Progenitor cell of endocrine pancreas (in vitro differentiated cells): ENCODE measurements around the gene NECTIN1. TPM values are rescaled to one million over a fixed set of nuclear protein-coding genes. Genes with fewer than 3 reads are reported as not detected.

Source experiments
- DNase-seq: peaks from one replicate; pipeline ENCODE4 v3.0.0; 2021; ENCODE audit warnings: low spot score; ENCODE audit not compliant: unreplicated experiment
- H3K27ac Mint-ChIP-seq: 2 replicates; pipeline ENCODE4 v1.8.0; 2021; ENCODE audit warnings: mild to moderate bottlenecking, moderate library complexity, mixed read lengths
- H3K27me3 Mint-ChIP-seq: 2 replicates; pipeline ENCODE4 v1.8.0; 2021; ENCODE audit warnings: mixed read lengths
- H3K36me3 Mint-ChIP-seq: 2 replicates; pipeline ENCODE4 v1.8.0; 2022; ENCODE audit warnings: mixed read lengths; ENCODE audit not compliant: insufficient read depth
- H3K4me1 Mint-ChIP-seq: 2 replicates; pipeline ENCODE4 v1.8.0; 2021; ENCODE audit warnings: low read depth, mixed read lengths
- H3K4me3 Mint-ChIP-seq: 2 replicates; pipeline ENCODE4 v1.8.0; 2021; ENCODE audit warnings: low read depth, mild to moderate bottlenecking, moderate library complexity, mixed read lengths
- H3K9me3 Mint-ChIP-seq: 2 replicates; pipeline ENCODE4 v1.8.0; 2021; ENCODE audit warnings: low read depth, mixed read lengths
- CTCF ChIP-seq: fragments of 200-600 bp; sonication (generic); IDR thresholded peaks from one replicate; pipeline ENCODE4 v1.5.0; 2021; ENCODE audit warnings: antibody characterized with exemption, mild to moderate bottlenecking; ENCODE audit not compliant: unreplicated experiment
- total RNA-seq: library from RNA; stranded (reverse); gene quantifications from 2 replicates; pipeline ENCODE4 v1.2.1, GENCODE V29; 2021

The NECTIN1 gene
- total RNA-seq, 1 donor from 2014 or later: 42.1 TPM

- H3K4me3 Mint-ChIP-seq: no peak overlapping the region
- peak overlapping the region; percentile 92 for H3K27ac Mint-ChIP-seq
These were observed 45.2 kb downstream of the NECTIN1 start for GRCh38 chr11:119683783-119684182.

GRCh38 chr11:119681361-119681910 is 47.6 kb downstream of the NECTIN1 start:
- Mint-ChIP-seq H3K36me3 (peaks cover 21% of the 10 kb centered on the region), H3K4me1 (peaks cover 27% of the 10 kb centered on the region), H3K27me3 (no peaks in the 10 kb centered on the region), H3K9me3 (no peaks in the 10 kb centered on the region), H3K27ac (no peak overlapping the region), H3K4me3 (no peak overlapping the region)
- TF ChIP-seq CTCF: peak; percentile 33
- DNase-seq: no peak

More at GRCh38 chr11:119683783-119684182, 45.2 kb downstream of the NECTIN1 start:
- peaks cover 30% of the 10 kb centered on the region for H3K4me1 Mint-ChIP-seq
- H3K27me3 Mint-ChIP-seq: no peaks in the 10 kb centered on the region
- DNase-seq: no peak
- TF ChIP-seq CTCF: no peak
- peaks cover 5% of the 10 kb centered on the region for H3K36me3 Mint-ChIP-seq
- no peaks in the 10 kb centered on the region for H3K9me3 Mint-ChIP-seq

- Mint-ChIP-seq H3K36me3 (peaks cover 22% of the 10 kb centered on the region), H3K9me3 (no peaks in the 10 kb centered on the region), H3K4me3 (no peak overlapping the region), H3K27ac (no peak overlapping the region), H3K4me1 (peaks cover 24% of the 10 kb centered on the region), H3K27me3 (no peaks in the 10 kb centered on the region)
- DNase-seq: no peak
- TF ChIP-seq CTCF: no peak
These were observed 48.2 kb downstream of the NECTIN1 start for GRCh38 chr11:119680541-119681360.

GRCh38 chr11:119679346-119679745 is 49.7 kb downstream of the NECTIN1 start:
- Mint-ChIP-seq H3K9me3 (no peaks in the 10 kb centered on the region), H3K4me3 (no peak overlapping the region), H3K36me3 (peaks cover 27% of the 10 kb centered on the region), H3K27ac (no peak overlapping the region), H3K4me1 (peaks cover 19% of the 10 kb centered on the region), H3K27me3 (no peaks in the 10 kb centered on the region)
- no peak for DNase-seq
- TF ChIP-seq CTCF: no peak

GRCh38 chr11:119678351-119678750 is 50.6 kb downstream of the NECTIN1 start:
- no peak overlapping the region for H3K27ac Mint-ChIP-seq
- H3K27me3 Mint-ChIP-seq: no peaks in the 10 kb centered on the region
- H3K36me3 Mint-ChIP-seq: peaks cover 30% of the 10 kb centered on the region
- H3K9me3 Mint-ChIP-seq: no peaks in the 10 kb centered on the region
- H3K4me3 Mint-ChIP-seq: no peak overlapping the region
- H3K4me1 Mint-ChIP-seq: peaks cover 9% of the 10 kb centered on the region
- no peak for DNase-seq
- TF ChIP-seq CTCF: no peak
